Chondrocyte (in vitro differentiated cells): ENCODE measurements around the gene SYNGR4. TPM values are rescaled to one million over a fixed set of nuclear protein-coding genes. Genes with fewer than 3 reads are reported as not detected.

Source experiments
- DNase-seq: peaks from one replicate; pipeline ENCODE4 v3.0.0; 2021; ENCODE audit warnings: mixed read lengths, low spot score
- H3K27ac Mint-ChIP-seq: one replicate; pipeline ENCODE4 v1.8.0; 2021; ENCODE audit warnings: mild to moderate bottlenecking, moderate library complexity, mixed read lengths; ENCODE audit not compliant: unreplicated experiment
- H3K27me3 Mint-ChIP-seq: 2 replicates; pipeline ENCODE4 v1.8.0; 2021; ENCODE audit warnings: low read depth, mixed read lengths
- H3K36me3 Mint-ChIP-seq: 2 replicates; pipeline ENCODE4 v1.8.0; 2021; ENCODE audit warnings: low read depth, mixed read lengths
- H3K4me1 Mint-ChIP-seq: 2 replicates; pipeline ENCODE4 v1.8.0; 2021; ENCODE audit warnings: low read depth, mild to moderate bottlenecking, mixed read lengths
- H3K4me3 Mint-ChIP-seq: one replicate; pipeline ENCODE4 v1.8.0; 2021; ENCODE audit warnings: mild to moderate bottlenecking, moderate library complexity, mixed read lengths; ENCODE audit not compliant: unreplicated experiment
- H3K9me3 Mint-ChIP-seq: 2 replicates; pipeline ENCODE4 v1.8.0; 2021; ENCODE audit warnings: low read depth, mixed read lengths
- total RNA-seq: library from RNA; stranded (reverse); gene quantifications from 3 replicates; pipeline ENCODE4 v1.2.1, GENCODE V29; 2021
- TF ChIP-seq, protein P1 (sequence below): fragments of 200-600 bp; sonication (generic); IDR thresholded peaks from 2 replicates; pipeline ENCODE4 v1.5.0; 2021; ENCODE audit warnings: antibody characterized with exemption, mild to moderate bottlenecking, moderate library complexity

The SYNGR4 gene
- total RNA-seq, 1 donor from 2014 or later = not detected

DNA sequence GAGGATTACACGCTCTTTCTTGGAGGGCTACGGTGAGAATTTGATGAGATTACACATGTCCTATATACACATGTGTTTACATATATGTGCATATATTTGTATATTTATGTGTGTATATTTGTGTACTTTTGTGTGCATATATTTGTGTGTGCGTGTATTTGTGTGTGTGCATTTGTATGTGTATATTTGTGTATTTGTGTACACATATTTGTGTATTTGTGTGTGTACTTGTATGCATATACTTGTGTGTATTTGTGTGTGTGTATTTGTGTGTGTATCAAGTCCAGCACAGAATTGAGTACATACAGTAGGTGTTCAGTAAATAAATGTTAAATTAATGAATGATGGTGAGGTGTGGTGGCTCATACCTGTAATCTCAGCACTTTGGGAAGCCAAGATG, 2.3 kb upstream of the SYNGR4 start:
- Mint-ChIP-seq H3K4me3 (no peak overlapping the region), H3K9me3 (no peaks in the 10 kb centered on the region), H3K27me3 (no peaks in the 10 kb centered on the region), H3K27ac (peak overlapping the region; percentile 27), H3K36me3 (no peaks in the 10 kb centered on the region), H3K4me1 (peaks cover 10% of the 10 kb centered on the region)
- no peak for DNase-seq
- TF ChIP-seq, protein P1, sequence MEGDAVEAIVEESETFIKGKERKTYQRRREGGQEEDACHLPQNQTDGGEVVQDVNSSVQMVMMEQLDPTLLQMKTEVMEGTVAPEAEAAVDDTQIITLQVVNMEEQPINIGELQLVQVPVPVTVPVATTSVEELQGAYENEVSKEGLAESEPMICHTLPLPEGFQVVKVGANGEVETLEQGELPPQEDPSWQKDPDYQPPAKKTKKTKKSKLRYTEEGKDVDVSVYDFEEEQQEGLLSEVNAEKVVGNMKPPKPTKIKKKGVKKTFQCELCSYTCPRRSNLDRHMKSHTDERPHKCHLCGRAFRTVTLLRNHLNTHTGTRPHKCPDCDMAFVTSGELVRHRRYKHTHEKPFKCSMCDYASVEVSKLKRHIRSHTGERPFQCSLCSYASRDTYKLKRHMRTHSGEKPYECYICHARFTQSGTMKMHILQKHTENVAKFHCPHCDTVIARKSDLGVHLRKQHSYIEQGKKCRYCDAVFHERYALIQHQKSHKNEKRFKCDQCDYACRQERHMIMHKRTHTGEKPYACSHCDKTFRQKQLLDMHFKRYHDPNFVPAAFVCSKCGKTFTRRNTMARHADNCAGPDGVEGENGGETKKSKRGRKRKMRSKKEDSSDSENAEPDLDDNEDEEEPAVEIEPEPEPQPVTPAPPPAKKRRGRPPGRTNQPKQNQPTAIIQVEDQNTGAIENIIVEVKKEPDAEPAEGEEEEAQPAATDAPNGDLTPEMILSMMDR = no peak

DNA sequence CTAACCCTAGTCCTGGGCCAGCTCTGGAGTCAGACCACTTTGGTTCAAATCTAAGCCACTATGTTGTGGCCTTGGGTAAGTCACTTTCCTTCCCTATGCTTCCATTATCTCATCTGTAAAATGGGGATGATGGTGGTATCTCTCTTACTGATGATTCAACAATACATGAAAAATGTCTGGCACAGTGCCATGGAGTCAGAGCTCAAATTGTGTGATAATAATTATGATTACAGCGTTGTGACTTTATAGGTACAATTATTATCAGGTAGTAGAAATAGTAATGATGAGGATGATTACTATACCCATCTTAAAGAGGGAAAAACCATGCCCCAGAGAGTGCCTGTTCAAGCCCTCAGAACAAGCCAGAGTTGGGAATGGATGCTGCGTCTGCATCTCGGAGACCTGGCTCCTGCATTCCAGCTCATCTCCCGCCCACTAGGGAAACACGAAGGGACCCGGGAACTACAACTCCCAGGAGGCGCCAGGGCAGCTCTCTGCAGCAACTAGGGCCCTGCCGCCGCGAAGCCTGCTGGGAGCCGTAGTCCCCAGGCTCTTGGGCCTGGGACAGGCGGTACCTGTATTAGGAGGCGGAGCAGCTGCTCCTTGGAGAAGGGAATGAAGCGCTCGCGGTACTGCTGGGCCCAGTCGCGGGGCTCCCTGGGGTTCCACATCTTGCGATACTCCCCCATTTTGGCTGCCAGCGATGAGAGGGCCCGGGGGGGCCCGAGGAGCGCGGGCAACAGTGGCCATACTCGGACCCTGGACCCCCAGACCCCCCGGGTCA, 1.3 kb upstream of the SYNGR4 start:
- H3K9me3 Mint-ChIP-seq = no peaks in the 10 kb centered on the region
- TF ChIP-seq, protein P1 = no peak
- no peaks in the 10 kb centered on the region for H3K27me3 Mint-ChIP-seq
- peak; percentile 99 for DNase-seq
- peaks cover 8% of the 10 kb centered on the region for H3K4me1 Mint-ChIP-seq
- no peaks in the 10 kb centered on the region for H3K36me3 Mint-ChIP-seq
- H3K4me3 Mint-ChIP-seq = peak overlapping the region; percentile 77
- peak overlapping the region; percentile 92 for H3K27ac Mint-ChIP-seq

DNA sequence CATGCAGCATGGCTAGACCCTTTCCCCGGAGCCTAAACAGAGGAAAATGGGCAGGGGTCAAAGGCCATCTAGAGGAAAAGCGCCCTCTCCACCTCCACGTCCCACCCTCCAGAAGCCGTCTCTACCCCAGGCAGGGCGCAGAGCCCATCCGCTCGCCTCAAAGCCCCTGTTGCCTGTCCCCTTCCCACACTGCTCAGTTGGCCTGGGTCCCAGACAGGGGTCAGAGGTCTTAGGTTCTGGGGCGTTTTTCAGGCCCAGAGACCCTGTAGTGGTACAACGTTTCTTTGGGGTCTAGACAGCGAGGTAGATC, 712 bp upstream of the SYNGR4 start:
- no peak for DNase-seq
- H3K4me3 Mint-ChIP-seq = peak overlapping the region; percentile 77
- peak overlapping the region; percentile 92 for H3K27ac Mint-ChIP-seq
- H3K36me3 Mint-ChIP-seq = no peaks in the 10 kb centered on the region
- no peaks in the 10 kb centered on the region for H3K27me3 Mint-ChIP-seq
- H3K9me3 Mint-ChIP-seq = no peaks in the 10 kb centered on the region
- TF ChIP-seq, protein P1 = no peak
- H3K4me1 Mint-ChIP-seq = peaks cover 8% of the 10 kb centered on the region

DNA sequence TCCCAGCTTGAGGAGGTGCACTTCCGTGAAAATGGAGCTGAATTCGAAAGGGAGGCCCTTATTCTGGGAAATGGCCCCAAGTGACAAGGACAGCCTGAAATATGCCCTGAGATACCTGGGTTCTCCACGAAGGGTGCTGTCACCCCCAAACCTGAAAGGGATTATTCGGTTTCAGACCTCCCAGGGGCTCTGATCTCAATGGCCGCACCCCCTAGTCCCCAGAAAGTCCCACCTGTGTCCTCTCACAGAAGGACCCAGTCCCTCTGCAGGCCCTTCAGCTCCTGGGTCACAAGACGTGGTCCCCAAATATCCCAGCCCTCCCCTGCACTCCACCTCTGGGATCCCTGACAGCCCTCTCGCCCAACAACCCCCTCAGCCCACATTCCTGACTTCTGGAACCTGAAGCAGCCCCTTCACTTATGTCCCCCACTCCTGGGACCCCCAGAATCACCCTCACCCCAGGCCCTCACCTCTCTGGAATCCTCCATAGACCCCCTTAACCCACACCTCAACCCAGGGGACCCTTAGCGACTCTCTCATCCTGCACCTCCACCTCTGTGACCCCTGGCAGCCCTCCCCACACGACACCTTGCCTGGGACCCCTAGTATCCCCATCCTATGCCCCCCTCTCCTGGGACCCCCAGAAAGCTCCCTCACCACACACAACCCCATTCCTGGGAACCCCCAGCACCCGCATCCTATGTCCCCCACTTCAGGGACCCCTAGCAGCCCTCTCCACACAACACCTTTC, 606 bp downstream of the SYNGR4 start:
- Mint-ChIP-seq H3K4me1 (peaks cover 8% of the 10 kb centered on the region), H3K27me3 (no peaks in the 10 kb centered on the region), H3K9me3 (no peaks in the 10 kb centered on the region), H3K27ac (no peak overlapping the region), H3K36me3 (no peaks in the 10 kb centered on the region), H3K4me3 (no peak overlapping the region)
- no peak for DNase-seq
- TF ChIP-seq, protein P1 = no peak

DNA sequence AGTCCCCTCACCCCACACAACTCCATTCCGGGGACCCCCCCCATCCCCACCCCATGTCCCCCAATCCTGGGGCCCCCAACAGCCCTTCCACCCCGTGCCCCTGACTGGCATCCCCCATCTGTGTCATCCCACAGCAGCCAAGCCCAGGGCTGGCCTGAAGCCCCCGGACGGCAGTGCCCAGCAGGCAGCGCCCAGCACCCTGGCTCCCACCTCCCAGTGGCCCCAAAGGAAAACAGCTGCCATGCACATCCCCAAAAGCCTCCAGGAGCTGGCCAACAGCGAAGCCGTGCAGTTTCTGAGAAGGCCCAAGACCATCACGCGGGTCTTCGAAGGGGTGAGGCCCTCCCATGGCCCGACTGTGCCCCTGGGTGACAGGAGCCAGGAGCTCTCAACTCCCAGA, 1.4 kb downstream of the SYNGR4 start:
- Mint-ChIP-seq H3K36me3 (no peaks in the 10 kb centered on the region), H3K4me1 (peaks cover 8% of the 10 kb centered on the region), H3K4me3 (no peak overlapping the region), H3K27ac (no peak overlapping the region), H3K9me3 (no peaks in the 10 kb centered on the region), H3K27me3 (no peaks in the 10 kb centered on the region)
- DNase-seq = no peak
- TF ChIP-seq, protein P1 = no peak
